RWPE2 (cell line): Measurements from ENCODE around the gene MARCHF3.
"Not testable (repeated sequence)": the region's sequence is repeated elsewhere in the genome, so short reads cannot be mapped to it uniquely, and the experiment has no call there.

Source experiments
- ATAC-seq: fragments of 200-7000 bp; cut with Tn5 transposase; 3 replicates; pipeline ENCODE4 v1.9.1; 2021; ENCODE audit warnings: low read depth
- DNase-seq: peaks from one replicate; pipeline ENCODE4 v3.0.0-alpha.2; 2020; ENCODE audit warnings: low spot score
- H3K27ac ChIP-seq: fragments of 450-650 bp; 2 replicates; pipeline ENCODE4 v1.5.1; 2017; ENCODE audit warnings: mild to moderate bottlenecking; ENCODE audit not compliant: poor library complexity, severe bottlenecking
- H3K27me3 ChIP-seq: fragments of 250-450 bp; sonication (Bioruptor Pico); 2 replicates; pipeline ENCODE4 v1.5.1; 2021; ENCODE audit warnings: mild to moderate bottlenecking, moderate library complexity; ENCODE audit not compliant: insufficient read depth, poor library complexity, severe bottlenecking
- H3K36me3 ChIP-seq: fragments of 250-450 bp; sonication (Bioruptor Pico); 2 replicates; pipeline ENCODE4 v1.5.1; 2020; ENCODE audit warnings: low read depth, mild to moderate bottlenecking, moderate library complexity
- H3K4me1 ChIP-seq: fragments of 250-450 bp; sonication (Bioruptor Pico); 2 replicates; pipeline ENCODE4 v1.5.1; 2021; ENCODE audit warnings: mild to moderate bottlenecking, moderate library complexity; ENCODE audit not compliant: insufficient read depth, poor library complexity, severe bottlenecking
- H3K4me3 ChIP-seq: fragments of 250-450 bp; sonication (Bioruptor Pico); 2 replicates; pipeline ENCODE4 v1.5.1; 2021; ENCODE audit warnings: mild to moderate bottlenecking, moderate library complexity; ENCODE audit not compliant: severe bottlenecking
- H3K9me3 ChIP-seq: fragments of 250-450 bp; sonication (Bioruptor Pico); 2 replicates; pipeline ENCODE4 v1.5.1; 2021; ENCODE audit warnings: mild to moderate bottlenecking, moderate library complexity; ENCODE audit not compliant: severe bottlenecking
- TF ChIP-seq, protein P1 (sequence below): fragments of 450-650 bp; IDR thresholded peaks from one replicate; pipeline ENCODE4 v1.5.1; 2017; ENCODE audit warnings: mild to moderate bottlenecking, moderate library complexity; ENCODE audit not compliant: poor library complexity, severe bottlenecking

Gene MARCHF3

DNA sequence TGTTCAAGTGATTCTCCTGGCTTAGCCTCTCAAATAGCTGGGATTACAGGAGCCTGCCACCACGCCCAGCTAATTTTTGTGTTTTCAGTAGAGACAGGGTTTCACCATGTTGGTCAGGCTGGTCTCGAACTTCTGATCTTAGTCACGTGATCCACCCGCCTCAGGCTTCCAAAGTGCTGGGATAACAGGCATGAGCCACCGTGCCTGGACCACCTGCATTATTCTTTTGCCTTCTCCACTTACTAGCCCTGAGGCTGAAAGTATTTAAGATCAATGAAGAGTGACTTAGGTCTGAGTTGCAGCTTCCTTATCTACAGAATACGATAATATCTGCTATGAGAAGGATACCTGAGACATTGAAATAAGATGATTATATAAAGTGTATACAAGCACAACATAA, 129.6 kb downstream of the MARCHF3 start:
- peaks cover 3% of the 10 kb centered on the region for H3K27me3 ChIP-seq
- H3K4me1 ChIP-seq: no peaks in the 10 kb centered on the region
- no peak overlapping the region for H3K27ac ChIP-seq
- H3K4me3 ChIP-seq: no peak overlapping the region
- TF ChIP-seq, protein P1, sequence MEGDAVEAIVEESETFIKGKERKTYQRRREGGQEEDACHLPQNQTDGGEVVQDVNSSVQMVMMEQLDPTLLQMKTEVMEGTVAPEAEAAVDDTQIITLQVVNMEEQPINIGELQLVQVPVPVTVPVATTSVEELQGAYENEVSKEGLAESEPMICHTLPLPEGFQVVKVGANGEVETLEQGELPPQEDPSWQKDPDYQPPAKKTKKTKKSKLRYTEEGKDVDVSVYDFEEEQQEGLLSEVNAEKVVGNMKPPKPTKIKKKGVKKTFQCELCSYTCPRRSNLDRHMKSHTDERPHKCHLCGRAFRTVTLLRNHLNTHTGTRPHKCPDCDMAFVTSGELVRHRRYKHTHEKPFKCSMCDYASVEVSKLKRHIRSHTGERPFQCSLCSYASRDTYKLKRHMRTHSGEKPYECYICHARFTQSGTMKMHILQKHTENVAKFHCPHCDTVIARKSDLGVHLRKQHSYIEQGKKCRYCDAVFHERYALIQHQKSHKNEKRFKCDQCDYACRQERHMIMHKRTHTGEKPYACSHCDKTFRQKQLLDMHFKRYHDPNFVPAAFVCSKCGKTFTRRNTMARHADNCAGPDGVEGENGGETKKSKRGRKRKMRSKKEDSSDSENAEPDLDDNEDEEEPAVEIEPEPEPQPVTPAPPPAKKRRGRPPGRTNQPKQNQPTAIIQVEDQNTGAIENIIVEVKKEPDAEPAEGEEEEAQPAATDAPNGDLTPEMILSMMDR: no peak
- DNase-seq (no peak), ATAC-seq (no peak)
- H3K36me3 ChIP-seq: no peaks in the 10 kb centered on the region
- no peaks in the 10 kb centered on the region for H3K9me3 ChIP-seq

DNA sequence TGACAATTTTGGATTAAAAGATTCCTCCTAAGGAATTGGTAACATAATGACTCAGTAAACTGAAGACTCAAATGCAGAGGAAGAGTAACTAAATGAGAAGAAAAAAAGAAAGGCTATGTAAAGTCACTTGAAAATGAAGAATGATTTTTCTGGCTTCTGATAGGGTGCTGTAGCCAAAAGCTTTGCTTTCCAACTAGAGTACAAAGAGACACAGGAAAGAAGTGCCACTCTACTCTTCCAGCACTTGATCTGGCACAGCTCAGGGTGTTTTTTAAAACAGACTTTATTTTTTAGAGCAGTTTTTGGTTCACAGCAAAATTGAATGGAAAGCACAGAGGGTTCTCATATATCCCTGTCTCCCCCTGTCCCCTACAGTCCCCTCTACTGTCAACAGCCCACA, 130.9 kb downstream of the MARCHF3 start:
- ATAC-seq (no peak), DNase-seq (no peak)
- Histone ChIP-seq H3K27me3 (peaks cover 3% of the 10 kb centered on the region), H3K9me3 (no peaks in the 10 kb centered on the region), H3K4me3 (no peak overlapping the region), H3K27ac (no peak overlapping the region), H3K36me3 (no peaks in the 10 kb centered on the region), H3K4me1 (no peaks in the 10 kb centered on the region)
- TF ChIP-seq, protein P1: no peak

DNA sequence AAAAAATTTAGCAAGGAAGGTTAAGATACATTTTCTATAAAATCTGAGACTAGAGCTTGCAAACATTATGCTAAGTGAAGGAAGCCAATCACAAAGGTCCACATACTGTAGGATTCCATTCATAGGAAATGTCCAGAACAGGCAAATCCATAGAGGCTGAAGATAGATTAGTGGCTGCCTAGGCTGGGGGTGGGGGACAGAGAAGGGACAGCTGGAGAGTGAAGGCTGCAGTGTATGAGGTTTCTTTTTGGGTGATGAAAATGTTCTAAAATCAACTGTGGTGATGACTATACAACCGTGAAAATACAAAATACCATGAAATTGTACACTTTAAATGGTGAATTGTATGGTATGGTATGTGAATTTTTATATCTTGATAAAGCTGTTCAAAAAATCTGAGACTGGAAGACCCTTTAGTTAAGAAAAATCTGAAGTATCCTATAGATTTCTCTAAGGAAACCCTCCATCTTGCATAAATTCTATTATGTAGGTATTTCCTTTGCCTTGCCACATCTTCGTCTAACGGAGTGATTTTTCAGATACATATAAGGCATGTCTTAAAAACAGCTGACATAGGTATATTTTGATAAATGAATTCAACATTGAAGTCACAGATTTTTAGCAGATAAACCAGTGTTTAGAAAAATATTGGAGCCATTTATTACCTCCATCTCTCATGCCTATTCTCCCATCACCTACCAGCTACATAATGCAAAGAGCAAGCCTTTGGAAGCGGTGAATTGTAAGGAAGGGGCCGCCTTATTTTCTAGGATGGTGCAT, 132.3 kb downstream of the MARCHF3 start:
- TF ChIP-seq, protein P1: no peak
- peaks cover 3% of the 10 kb centered on the region for H3K27me3 ChIP-seq
- no peaks in the 10 kb centered on the region for H3K36me3 ChIP-seq
- no peaks in the 10 kb centered on the region for H3K4me1 ChIP-seq
- DNase-seq (no peak), ATAC-seq (no peak)
- H3K27ac ChIP-seq: no peak overlapping the region
- no peaks in the 10 kb centered on the region for H3K9me3 ChIP-seq
- H3K4me3 ChIP-seq: no peak overlapping the region

DNA sequence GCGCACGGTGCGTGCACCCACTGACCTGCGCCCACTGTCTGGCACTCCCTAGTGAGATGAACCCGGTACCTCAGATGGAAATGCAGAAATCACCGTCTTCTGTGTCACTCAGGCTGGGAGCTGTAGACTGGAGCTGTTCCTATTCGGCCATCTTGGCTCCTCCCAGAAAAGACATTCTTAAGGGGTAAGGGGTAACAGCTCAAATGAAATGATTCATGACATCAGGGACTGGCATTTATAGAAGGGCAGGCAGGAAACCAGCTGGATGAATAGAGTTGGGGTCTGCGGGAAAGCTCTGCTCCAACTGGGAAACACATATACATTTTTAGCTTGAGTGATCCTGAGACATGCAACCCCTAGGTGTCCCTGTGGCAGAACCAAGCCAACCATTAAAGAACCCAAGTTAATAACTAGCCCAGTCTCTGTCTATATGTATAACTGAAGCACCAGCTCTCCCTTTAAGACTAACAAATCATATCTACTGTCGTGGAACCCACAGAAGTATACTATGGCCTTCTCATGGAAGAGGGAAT, 134.1 kb downstream of the MARCHF3 start:
- ATAC-seq: no peak
- Histone ChIP-seq H3K4me1 (no peaks in the 10 kb centered on the region), H3K9me3 (no peaks in the 10 kb centered on the region), H3K27me3 (peaks cover 3% of the 10 kb centered on the region), H3K4me3 (no peak overlapping the region), H3K27ac (no peak overlapping the region), H3K36me3 (no peaks in the 10 kb centered on the region)
- TF ChIP-seq, protein P1: no peak
- DNase-seq: no peak

DNA sequence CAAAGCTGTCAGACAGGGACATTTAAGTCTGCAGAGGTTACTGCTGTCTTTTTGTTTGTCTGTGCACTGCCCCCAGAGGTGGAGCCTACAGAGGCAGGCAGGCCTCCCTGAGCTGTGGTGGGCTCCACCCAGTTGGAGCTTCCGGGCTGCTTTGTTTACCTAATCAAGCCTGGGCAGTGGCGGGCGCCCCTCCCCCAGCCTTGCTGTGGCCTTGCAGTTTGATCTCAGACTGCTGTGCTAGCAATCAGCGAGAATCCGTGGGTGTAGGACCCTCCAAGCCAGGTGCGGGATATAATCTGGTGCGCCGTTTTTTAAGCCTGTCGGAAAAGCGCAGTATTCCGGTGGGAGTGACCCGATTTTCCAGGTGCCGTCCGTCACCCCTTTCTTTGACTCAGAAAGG, 134.6 kb downstream of the MARCHF3 start:
- not testable (repeated sequence) for H3K4me1 ChIP-seq, H3K4me3 ChIP-seq, ATAC-seq, H3K27me3 ChIP-seq, DNase-seq, H3K27ac ChIP-seq, H3K36me3 ChIP-seq, H3K9me3 ChIP-seq

DNA sequence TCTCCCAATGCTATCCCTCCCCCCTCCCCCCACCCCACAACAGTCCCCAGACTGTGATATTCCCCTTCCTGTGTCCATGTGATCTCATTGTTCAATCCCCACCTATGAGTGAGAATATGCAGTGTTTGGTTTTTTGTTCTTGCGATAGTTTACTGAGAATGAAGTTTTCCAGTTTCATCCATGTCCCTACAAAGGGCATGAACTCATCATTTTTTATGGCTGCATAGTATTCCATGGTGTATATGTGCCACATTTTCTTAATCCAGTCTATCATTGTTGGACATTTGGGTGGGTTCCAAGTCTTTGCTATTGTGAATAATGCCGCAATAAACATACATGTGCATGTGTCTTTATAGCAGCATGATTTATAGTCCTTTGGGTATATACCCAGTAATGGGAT, 139.9 kb downstream of the MARCHF3 start:
- not testable (repeated sequence) for ATAC-seq, H3K9me3 ChIP-seq, H3K4me1 ChIP-seq, H3K4me3 ChIP-seq, H3K27ac ChIP-seq, H3K36me3 ChIP-seq, DNase-seq, H3K27me3 ChIP-seq
